Measurements from ENCODE around the gene FOXP1.

DNA sequence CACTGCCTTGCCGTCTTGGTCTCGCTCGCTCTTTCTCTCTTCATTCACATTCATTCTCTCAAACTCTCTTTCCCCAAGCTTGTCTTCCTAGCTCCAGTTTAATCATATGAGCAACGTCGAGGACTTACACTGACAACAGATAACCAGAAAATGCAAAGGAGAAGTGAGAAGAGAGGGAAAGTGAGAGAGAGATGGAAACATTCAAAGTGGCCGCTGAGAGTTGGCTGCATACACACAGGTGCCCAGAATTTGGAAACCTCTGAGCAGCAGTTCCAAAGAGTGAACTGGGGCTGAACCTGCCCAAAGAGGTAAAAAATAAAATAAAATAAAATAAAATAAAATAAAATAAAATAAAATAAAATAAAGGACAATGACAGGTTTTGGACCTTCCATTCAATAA, 583.0 kb downstream of the FOXP1 start:
- TF ChIP-seq, protein P1, sequence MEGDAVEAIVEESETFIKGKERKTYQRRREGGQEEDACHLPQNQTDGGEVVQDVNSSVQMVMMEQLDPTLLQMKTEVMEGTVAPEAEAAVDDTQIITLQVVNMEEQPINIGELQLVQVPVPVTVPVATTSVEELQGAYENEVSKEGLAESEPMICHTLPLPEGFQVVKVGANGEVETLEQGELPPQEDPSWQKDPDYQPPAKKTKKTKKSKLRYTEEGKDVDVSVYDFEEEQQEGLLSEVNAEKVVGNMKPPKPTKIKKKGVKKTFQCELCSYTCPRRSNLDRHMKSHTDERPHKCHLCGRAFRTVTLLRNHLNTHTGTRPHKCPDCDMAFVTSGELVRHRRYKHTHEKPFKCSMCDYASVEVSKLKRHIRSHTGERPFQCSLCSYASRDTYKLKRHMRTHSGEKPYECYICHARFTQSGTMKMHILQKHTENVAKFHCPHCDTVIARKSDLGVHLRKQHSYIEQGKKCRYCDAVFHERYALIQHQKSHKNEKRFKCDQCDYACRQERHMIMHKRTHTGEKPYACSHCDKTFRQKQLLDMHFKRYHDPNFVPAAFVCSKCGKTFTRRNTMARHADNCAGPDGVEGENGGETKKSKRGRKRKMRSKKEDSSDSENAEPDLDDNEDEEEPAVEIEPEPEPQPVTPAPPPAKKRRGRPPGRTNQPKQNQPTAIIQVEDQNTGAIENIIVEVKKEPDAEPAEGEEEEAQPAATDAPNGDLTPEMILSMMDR (conservative IDR thresholded peaks at IDR 0.05 in 1 of 2, IDR thresholded peaks at IDR 0.05 in 1 of 2; ENCODE audit: low read depth in 1 of 2, low read length in 2 of 2) = no peak
- TF ChIP-seq EZH2 (IDR thresholded peaks at IDR 0.05; ENCODE audit: low read length, missing control alignments) = no peak

All from fibroblast of lung (primary cell).